GM19467 (cell line): ENCODE data around the gene GOLT1B.
A peak's percentile ranks its signal among the peaks of the same experiment; 100 is the strongest.
"Not testable (repeated sequence)": the region's sequence is repeated elsewhere in the genome, so short reads cannot be mapped to it uniquely, and the experiment has no call there.

ENCODE experiments used
- ATAC-seq: cut with Tn5 transposase; IDR thresholded peaks from one replicate; pipeline ENCODE4 v1.9.1; 2021; ENCODE audit warnings: mild to moderate bottlenecking, moderate library complexity; ENCODE audit not compliant: unreplicated experiment

The GOLT1B gene

GRCh38 chr12:21501258-21502163 is at the start of gene GOLT1B, which contains the start of gene RECQL:
GOLT1B (plus strand) TSS chr12:21501789; CDS start chr12:21501924, 135 bp downstream.
RECQL (minus strand) TSS chr12:21501635; CDS start chr12:21499570, 2,065 bp downstream.
- ATAC-seq, result peak; percentile 98

- peak; percentile 78 for ATAC-seq
Observed at GRCh38 chr12:21453312-21453852, 48.2 kb upstream of the GOLT1B start.

GRCh38 chr12:21456291-21456780 is 45.3 kb upstream of the GOLT1B start:
- no peak for ATAC-seq

- no peak for ATAC-seq
Observed at GRCh38 chr12:21459474-21459873, 42.1 kb upstream of the GOLT1B start.

GRCh38 chr12:21467334-21467733 is 34.3 kb upstream of the GOLT1B start:
- ATAC-seq, result not testable (repeated sequence)

GRCh38 chr12:21471294-21471693 is 30.3 kb upstream of the GOLT1B start:
- ATAC-seq, result no peak

- ATAC-seq, result no peak
Observed at GRCh38 chr12:21472197-21472823, 29.3 kb upstream of the GOLT1B start.

GRCh38 chr12:21475552-21475951 is 26.0 kb upstream of the GOLT1B start:
- no peak for ATAC-seq

GRCh38 chr12:21476949-21477348 is 24.6 kb upstream of the GOLT1B start:
- no peak for ATAC-seq

GRCh38 chr12:21478756-21479455 is 22.7 kb upstream of the GOLT1B start:
- no peak for ATAC-seq

- no peak for ATAC-seq
Observed at GRCh38 chr12:21483531-21483930, 18.1 kb upstream of the GOLT1B start.

GRCh38 chr12:21485998-21486397 is 15.6 kb upstream of the GOLT1B start:
- ATAC-seq, result no peak

- ATAC-seq, result no peak
Observed at GRCh38 chr12:21499765-21500164, 1.8 kb upstream of the GOLT1B start.

- peak; percentile 4 for ATAC-seq
Observed at GRCh38 chr12:21500786-21501257, 767 bp upstream of the GOLT1B start.

- ATAC-seq, result no peak
Observed at GRCh38 chr12:21502164-21502496, 541 bp downstream of the GOLT1B start.

- ATAC-seq, result no peak
Observed at GRCh38 chr12:21502872-21503271, 1.3 kb downstream of the GOLT1B start.

GRCh38 chr12:21505888-21506287 is 4.3 kb downstream of the GOLT1B start:
- ATAC-seq, result no peak

- no peak for ATAC-seq
Observed at GRCh38 chr12:21507849-21508248, 6.3 kb downstream of the GOLT1B start.

GRCh38 chr12:21509768-21510167 is 8.2 kb downstream of the GOLT1B start:
- peak; percentile 93 for ATAC-seq

- no peak for ATAC-seq
Observed at GRCh38 chr12:21516281-21516680, 14.7 kb downstream of the GOLT1B start.

GRCh38 chr12:21518451-21518850 is 16.9 kb downstream of the GOLT1B start:
- ATAC-seq, result no peak
